IPS-11a (cell line): ENCODE data around the gene JKAMP.
A peak's percentile ranks its signal among the peaks of the same experiment; 100 is the strongest.
"Not testable (repeated sequence)": the region's sequence is repeated elsewhere in the genome, so short reads cannot be mapped to it uniquely, and the experiment has no call there.

ENCODE experiments used
- H3K4me3 ChIP-seq: one replicate; pipeline ENCODE4 v1.5.1; 2013; ENCODE audit warnings: low read depth, low read length, control low read depth

The JKAMP gene

GRCh38 chr14:59483819-59484638, at the start of gene JKAMP, which contains the start of gene L3HYPDH:
Gene JKAMP (plus strand): TSS chr14:59484517. CDS start chr14:59484590, 73 bp downstream.
Gene L3HYPDH (minus strand): TSS chr14:59484408. CDS start chr14:59484316, 92 bp downstream.
- peak within 1 kb of the TSS; percentile 93 for H3K4me3 ChIP-seq

DNA sequence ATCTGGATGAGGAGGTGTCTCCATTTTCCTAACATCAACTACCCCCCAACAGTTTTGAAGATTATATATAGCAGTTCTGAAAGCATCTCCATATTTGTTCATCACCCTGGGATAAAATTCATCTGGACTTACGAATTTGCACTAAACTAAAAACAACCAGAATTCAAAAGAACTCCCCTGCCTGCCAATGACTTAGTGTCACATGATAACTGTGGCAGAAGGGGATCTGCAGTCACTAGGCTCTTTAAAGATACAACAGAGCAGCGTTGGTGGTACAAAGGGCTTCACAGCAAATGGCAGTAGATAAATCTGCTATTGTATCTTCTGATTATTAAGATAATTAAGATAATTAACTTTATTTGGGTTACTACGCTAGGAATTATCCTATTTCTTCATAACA, 49.2 kb upstream of the JKAMP start:
- no peak overlapping the region for H3K4me3 ChIP-seq

DNA sequence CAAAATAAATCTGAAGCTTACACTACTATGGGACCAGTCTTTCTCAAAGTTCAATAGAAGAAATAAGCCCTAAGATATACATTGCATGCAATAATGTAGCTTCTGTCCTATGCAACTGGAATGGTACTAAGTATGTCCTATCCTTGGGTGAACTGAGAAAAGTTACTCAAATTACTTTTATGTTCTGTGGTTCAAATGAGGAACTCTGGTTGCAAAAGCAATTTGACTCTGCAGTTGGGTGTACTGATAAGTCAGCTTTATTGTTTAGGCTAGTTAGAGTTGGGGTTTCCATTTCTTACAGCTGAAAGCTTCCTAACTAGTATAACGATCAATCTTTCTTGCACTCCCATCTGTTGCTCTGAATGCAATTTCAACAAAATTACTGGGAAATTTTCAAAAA, 48.3 kb upstream of the JKAMP start:
- H3K4me3 ChIP-seq: no peak overlapping the region

DNA sequence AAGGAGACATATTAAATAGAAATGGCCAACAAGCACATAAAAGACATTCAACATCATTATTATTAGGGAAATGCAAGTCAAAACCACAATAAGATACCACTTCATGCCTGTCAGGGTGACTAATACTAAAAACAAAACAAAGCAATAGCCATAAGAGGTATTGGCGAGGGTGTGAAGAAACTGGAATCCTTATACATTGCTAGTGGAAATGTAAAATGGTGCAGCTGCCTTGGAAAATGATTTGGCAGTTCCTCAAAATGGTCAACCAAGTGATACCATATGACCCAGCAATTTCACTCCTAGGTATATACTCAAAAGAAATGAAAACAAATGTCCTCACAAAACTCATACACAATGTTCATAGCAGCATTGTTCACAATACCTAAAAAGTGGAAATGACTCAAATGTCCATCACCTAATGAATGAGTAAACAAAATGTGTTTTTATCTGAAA, 46.1 kb upstream of the JKAMP start:
- H3K4me3 ChIP-seq: no peak overlapping the region

DNA sequence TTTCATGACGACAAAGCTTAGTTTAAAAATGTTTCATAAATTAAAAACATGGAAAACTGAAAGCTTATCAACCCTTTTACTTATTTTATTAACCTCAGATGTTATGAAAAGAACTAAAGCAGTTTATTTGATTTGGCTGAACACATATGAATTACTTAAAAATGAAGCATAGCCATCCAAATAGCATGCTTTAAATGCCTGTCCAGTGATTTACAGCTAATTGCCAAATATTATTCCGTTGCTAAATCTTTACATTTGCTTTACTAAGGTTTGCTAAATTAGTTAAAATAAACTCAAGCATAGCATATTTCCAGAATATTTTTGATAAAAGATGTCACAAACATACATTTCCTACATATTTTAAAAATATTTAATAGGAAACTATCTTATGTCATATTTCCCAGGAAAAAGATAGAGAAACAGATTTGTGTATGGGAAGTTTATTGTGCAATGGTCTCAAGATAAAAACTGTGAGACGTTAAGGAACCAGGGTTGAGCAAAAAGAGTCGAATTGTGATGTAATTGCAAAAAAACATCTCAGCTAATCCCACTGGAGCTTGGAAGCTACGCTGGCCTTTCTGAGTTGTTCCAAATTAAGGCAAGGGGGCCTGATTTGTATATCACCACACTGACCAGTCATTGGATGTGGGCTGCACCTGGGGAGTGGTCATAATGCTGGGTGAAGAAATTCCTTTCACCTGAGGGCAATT, 44.9 kb upstream of the JKAMP start:
- H3K4me3 ChIP-seq: no peak overlapping the region

DNA sequence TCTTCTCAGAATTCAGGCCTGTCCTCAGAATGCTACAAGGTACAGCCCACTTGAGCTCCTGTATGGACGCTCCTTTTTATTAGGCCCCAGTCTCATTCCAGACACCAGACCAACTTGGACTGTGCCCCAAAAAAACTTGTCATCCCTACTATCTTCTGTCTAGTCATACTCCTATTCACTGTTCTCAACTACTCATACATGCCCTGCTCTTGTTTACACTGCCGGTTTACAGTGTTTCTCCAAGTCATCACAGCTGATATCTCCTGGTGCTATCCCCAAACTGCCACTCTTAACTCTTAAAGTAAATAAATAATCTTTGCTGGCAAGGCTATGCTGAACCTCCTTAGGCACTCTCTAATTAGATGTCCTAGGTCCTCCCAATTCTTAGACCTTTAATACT, 35.6 kb upstream of the JKAMP start:
- H3K4me3 ChIP-seq: not testable (repeated sequence)

GRCh38 chr14:59450716-59451115, 33.6 kb upstream of the JKAMP start:
- H3K4me3 ChIP-seq: no peak overlapping the region

- no peak overlapping the region for H3K4me3 ChIP-seq
These were observed 32.5 kb upstream of the JKAMP start for GRCh38 chr14:59451849-59452248.

GRCh38 chr14:59454139-59454538, 30.2 kb upstream of the JKAMP start:
- no peak overlapping the region for H3K4me3 ChIP-seq

- no peak overlapping the region for H3K4me3 ChIP-seq
These were observed 28.9 kb upstream of the JKAMP start for GRCh38 chr14:59455411-59455810.

DNA sequence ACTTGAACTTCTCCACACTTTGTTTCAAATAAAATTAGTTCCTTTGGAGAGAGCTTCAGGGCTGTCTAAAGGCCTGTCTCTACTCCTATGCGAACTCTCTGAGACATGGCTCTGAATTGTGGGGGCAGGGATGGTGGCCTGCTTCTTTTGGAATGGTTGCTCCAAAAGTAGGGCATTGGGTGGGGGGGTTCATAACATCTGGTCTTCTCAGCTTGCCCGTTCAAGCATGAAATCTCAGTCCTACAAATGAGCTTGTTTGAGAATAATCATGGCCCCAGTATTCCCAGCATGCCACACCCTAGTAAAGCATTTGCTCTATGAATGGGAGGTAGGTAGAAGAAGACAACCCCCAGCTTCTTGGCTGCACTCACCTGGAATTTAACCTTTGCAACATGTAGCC, 25.8 kb upstream of the JKAMP start:
- H3K4me3 ChIP-seq: no peak overlapping the region

GRCh38 chr14:59460378-59460777, 23.9 kb upstream of the JKAMP start:
- no peak overlapping the region for H3K4me3 ChIP-seq

DNA sequence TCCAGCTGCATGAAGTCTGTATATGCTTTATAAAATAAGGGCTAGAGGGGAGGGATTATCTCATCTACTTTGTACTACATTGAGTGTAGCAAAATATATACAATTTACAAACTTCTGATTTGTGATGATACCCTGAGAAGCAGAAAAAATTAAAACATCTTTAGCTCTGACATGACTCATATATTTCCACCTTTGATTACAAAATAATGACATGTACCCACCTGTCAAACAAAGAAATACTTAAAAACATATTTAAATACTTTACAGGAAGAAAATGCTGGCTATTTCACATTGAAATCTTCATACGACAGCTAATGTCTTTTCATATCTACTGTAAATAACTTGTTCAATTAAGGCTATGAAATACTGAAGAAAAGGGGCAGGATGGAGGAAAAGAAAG, 22.4 kb upstream of the JKAMP start:
- no peak overlapping the region for H3K4me3 ChIP-seq

DNA sequence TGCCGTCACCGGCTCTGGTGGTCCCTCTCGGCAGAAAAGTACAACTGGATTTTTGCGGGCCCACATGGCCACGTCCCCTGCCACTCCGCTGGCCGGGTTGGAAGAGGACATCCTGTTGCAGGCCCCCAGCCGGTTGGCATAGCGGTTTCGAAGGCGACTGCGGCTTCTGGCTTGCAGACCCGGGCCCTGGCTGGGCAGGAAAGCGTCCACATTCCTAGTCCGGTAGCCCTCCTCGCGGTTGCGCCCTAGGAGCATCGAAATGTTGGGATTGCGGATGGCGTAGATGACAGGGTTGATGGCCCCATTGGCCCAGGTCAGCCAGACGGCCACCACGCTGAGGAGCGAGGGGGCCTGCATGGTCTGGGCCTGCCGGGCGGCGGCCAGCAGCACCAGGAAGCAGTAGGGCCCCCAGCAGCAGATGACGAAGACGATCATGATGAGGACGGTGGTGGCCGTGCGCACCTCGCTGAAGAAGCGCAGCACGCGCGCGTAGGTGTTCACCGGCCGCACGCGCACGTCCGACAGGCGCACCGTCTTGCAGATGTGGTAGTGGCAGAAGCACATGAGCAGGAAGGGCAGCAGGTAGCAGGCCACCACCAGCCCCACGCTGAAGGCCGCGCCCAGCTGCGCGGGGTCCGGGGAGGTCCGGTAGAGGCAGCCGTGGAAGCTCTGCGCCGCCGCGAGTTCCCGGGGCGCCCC, 20.4 kb upstream of the JKAMP start:
- peak overlapping the region; percentile 52 for H3K4me3 ChIP-seq

- peak overlapping the region; percentile 52 for H3K4me3 ChIP-seq
These were observed 19.6 kb upstream of the JKAMP start for GRCh38 chr14:59464486-59465315.

- peak within 1 kb of the TSS; percentile 52 for H3K4me3 ChIP-seq
These were observed 18.8 kb upstream of the JKAMP start, which contains the start of gene GPR135 for GRCh38 chr14:59465316-59466135. Gene GPR135 (minus strand): TSS chr14:59465380. CDS start chr14:59465226, 154 bp downstream.

DNA sequence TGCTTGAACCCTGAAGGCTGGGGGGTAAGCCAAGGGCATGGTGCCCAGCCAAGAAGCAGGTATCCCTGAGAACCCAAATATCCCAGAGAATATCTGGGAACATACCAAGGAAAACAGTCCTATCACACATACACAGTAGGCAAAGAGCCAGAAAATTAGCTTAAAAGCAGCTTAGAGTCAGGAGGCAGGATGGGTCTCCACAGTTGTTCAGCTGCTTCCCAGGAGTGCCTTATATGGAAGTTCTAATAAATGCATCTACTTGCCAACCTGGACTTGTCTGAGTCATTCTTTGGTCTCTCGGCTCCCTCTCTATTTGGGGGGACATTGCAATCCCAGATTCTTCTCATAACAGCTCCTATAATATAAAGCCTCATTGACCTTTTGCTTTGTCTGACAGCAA, 10.1 kb upstream of the JKAMP start:
- H3K4me3 ChIP-seq: no peak overlapping the region

DNA sequence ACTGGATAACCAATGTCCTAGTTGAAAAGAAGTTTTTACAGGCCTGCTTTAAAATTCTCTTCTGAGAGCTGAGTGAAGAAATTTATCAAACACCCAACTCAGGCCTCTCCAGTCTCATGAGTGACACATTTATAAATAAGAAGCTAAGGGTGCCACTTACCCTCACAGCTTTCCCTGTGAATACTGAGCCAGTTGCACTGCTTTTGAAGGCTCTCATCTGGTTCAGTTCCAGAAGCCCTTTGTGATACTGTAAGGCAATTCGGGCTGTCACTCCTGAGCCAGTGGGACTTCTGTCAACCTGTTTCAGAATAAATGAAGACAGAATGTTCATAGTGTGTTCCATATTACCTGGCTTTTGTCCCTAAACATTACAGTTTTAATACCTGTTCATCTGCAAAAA, 8.6 kb upstream of the JKAMP start:
- no peak overlapping the region for H3K4me3 ChIP-seq

DNA sequence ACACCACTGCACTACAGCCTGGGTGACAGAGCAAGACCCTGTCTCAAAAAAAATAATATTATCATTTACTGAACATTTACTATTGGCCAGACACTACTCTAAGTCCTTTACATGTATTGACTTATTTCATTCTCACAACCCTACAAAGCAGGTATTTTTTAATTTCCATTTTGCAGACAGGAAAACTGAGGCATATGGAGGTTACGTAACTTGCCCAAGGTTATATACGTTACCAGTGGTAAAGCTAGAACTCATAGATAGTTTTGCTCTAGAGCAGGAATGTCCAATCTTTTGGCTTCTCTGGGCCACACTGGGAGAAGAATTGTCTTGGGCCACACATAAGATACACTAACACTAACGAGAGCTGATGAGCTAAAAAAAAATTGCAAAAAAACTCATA, 5.8 kb upstream of the JKAMP start:
- H3K4me3 ChIP-seq: no peak overlapping the region

DNA sequence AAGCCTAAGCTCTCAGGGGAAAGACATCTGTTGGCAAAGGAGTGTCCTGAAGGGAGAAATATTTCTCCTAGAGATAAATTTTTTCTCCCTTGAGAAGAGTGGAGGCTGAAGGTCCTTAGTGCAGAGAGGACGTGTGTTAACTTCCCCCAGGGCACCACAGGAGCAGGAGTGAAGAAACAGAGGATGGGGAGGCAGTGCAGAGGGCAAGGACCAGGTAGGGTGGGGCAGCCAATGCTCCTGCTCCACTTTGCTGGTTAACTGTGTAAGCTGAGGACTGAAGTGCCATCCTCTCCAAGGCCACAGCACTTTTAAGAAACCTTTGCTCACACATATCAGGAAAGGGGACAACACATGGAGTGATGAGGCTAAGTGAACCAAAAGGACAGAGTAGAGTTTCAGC, 4.2 kb upstream of the JKAMP start:
- H3K4me3 ChIP-seq: no peak overlapping the region
